GM18868 (cell line): Measurements from ENCODE around the gene FGF22.

Experiments used
- ATAC-seq: cut with Tn5 transposase; IDR thresholded peaks from one replicate; pipeline ENCODE4 v1.9.1; 2021; ENCODE audit warnings: mild to moderate bottlenecking, moderate library complexity; ENCODE audit not compliant: unreplicated experiment

The FGF22 gene

GRCh38 chr19:676339-677105 is 36.8 kb downstream of the FGF22 start, which contains the start of gene FSTL3:
Gene FSTL3, plus strand, starts transcription at chr19:676392. Its CDS starts 32 bp downstream, at chr19:676424.
- ATAC-seq: no peak

- ATAC-seq: no peak
Observed at GRCh38 chr19:677201-677600, 37.5 kb downstream of the FGF22 start.

- no peak for ATAC-seq
Observed at GRCh38 chr19:677601-678436, 38.1 kb downstream of the FGF22 start.

GRCh38 chr19:678791-679388 is 39.2 kb downstream of the FGF22 start:
- ATAC-seq: no peak

- ATAC-seq: peak; percentile 2
Observed at GRCh38 chr19:679418-680286, 40.0 kb downstream of the FGF22 start.

- peak; percentile 70 for ATAC-seq
Observed at GRCh38 chr19:680287-681028, 40.8 kb downstream of the FGF22 start.

GRCh38 chr19:681029-682019 is 41.6 kb downstream of the FGF22 start:
- no peak for ATAC-seq

GRCh38 chr19:682678-683320 is 43.1 kb downstream of the FGF22 start:
- ATAC-seq: no peak

GRCh38 chr19:685454-685931 is 45.8 kb downstream of the FGF22 start:
- no peak for ATAC-seq

- no peak for ATAC-seq
Observed at GRCh38 chr19:686589-687297, 47.1 kb downstream of the FGF22 start.

- no peak for ATAC-seq
Observed at GRCh38 chr19:687569-688166, 48.0 kb downstream of the FGF22 start.

- ATAC-seq: no peak
Observed at GRCh38 chr19:688214-688613, 48.5 kb downstream of the FGF22 start.

- no peak for ATAC-seq
Observed at GRCh38 chr19:688992-689391, 49.3 kb downstream of the FGF22 start.

- ATAC-seq: no peak
Observed at GRCh38 chr19:690203-690602, 50.5 kb downstream of the FGF22 start.
